Natural killer cell (primary cell): ENCODE measurements around the gene SNAPC2. TPM values are rescaled to one million over a fixed set of nuclear protein-coding genes. Genes with fewer than 3 reads are reported as not detected.

Source experiments
- ATAC-seq, 3 donors: fragments of 150-1000 bp in 2 of 3; fragments of 200-7000 bp in 1 of 3; cut with Tn5 transposase; 1 replicate in 1 of 3; 2 replicates in 2 of 3; pipeline ENCODE4 v1.10.0; 2021; ENCODE audit warnings: mild to moderate bottlenecking in 2 of 3, moderate library complexity in 2 of 3
- DNase-seq, 2 donors: peaks; one replicate each; pipeline versions ENCODE4 v3.0.0 to v3.0.0-alpha.2; 2013 to 2021; ENCODE audit warnings: mixed read lengths in 1 of 2
- H3K27ac ChIP-seq: one replicate; pipeline ENCODE4 v1.5.1; 2013; ENCODE audit warnings: mild to moderate bottlenecking, low read length
- H3K27me3 ChIP-seq: one replicate; pipeline ENCODE4 v1.6.1; 2013; ENCODE audit warnings: low read length; ENCODE audit not compliant: control insufficient read depth, insufficient read depth
- H3K36me3 ChIP-seq: one replicate; pipeline ENCODE4 v1.6.1; 2013; ENCODE audit warnings: low read length; ENCODE audit not compliant: control insufficient read depth, insufficient read depth
- H3K4me1 ChIP-seq: one replicate; pipeline ENCODE4 v1.6.1; 2013; ENCODE audit warnings: low read length; ENCODE audit not compliant: control insufficient read depth, insufficient read depth
- H3K4me3 ChIP-seq: one replicate; pipeline ENCODE4 v1.5.1; 2013; ENCODE audit warnings: low read length
- H3K9me3 ChIP-seq: one replicate; pipeline ENCODE4 v1.6.1; 2013; ENCODE audit warnings: low read length; ENCODE audit not compliant: control insufficient read depth, insufficient read depth
- H3K27ac Mint-ChIP-seq, 2 donors: one replicate each; pipeline ENCODE4 v1.8.0; 2022; ENCODE audit warnings: mild to moderate bottlenecking in 2 of 2, mixed read lengths in 2 of 2, moderate library complexity in 1 of 2
- H3K27me3 Mint-ChIP-seq, 2 donors: one replicate each; pipeline ENCODE4 v1.8.0; 2022; ENCODE audit warnings: low read depth in 2 of 2, mixed read lengths in 2 of 2
- H3K36me3 Mint-ChIP-seq: one replicate; pipeline ENCODE4 v1.8.0; 2022; ENCODE audit warnings: mixed read lengths
- H3K4me1 Mint-ChIP-seq, 2 donors: one replicate each; pipeline ENCODE4 v1.8.0; 2022; ENCODE audit warnings: mixed read lengths in 2 of 2
- H3K4me3 Mint-ChIP-seq: one replicate; pipeline ENCODE4 v1.8.0; 2022; ENCODE audit warnings: mild to moderate bottlenecking, moderate library complexity, mixed read lengths
- H3K9me3 Mint-ChIP-seq, 2 donors: one replicate each; pipeline ENCODE4 v1.8.0; 2022; ENCODE audit warnings: mixed read lengths in 2 of 2
- CTCF ChIP-seq: fragments of 200-600 bp; IDR thresholded peaks from one replicate; pipeline ENCODE4 v1.8.0; 2022; ENCODE audit warnings: antibody characterized with exemption
- WGBS: methylation state at CpG from one replicate; pipeline ENCODE4 v1.1.7; 2013; ENCODE audit warnings: missing lambda C conversion rate; ENCODE audit not compliant: insufficient coverage; 5-methylcytosine and 5-hydroxymethylcytosine counted together
- intact Hi-C: fragments of 100-400 bp; cut with micrococcal nuclease; formaldehyde crosslinking; loops from one replicate; pipeline ENCODE4 v1.14.2; 2022
- total RNA-seq, 4 donors: library from RNA; stranded (reverse); fragments of 120-200 nt in 1 of 4; gene quantifications; one replicate each; pipeline versions ENCODE4 v1.2.3 to v1.2.4, GENCODE V29; 2013 to 2022

SNAPC2 gene
- total RNA-seq, 3 donors from 2014 or later (not counting 1 experiment from before 2014, with no cell fraction given), result 22.1 to 32.4 (median 27.1) TPM

- Histone ChIP-seq H3K27ac (no peak overlapping the region), H3K4me3 (no peak overlapping the region), H3K4me1 (peaks cover 24% of the 10 kb centered on the region), H3K27me3 (no peaks in the 10 kb centered on the region), H3K9me3 (no peaks in the 10 kb centered on the region), H3K36me3 (peaks cover 24% of the 10 kb centered on the region)
- H3K4me3 Mint-ChIP-seq, result peak overlapping the region; percentile 72
- H3K36me3 Mint-ChIP-seq, result no peaks in the 10 kb centered on the region
- H3K27me3 Mint-ChIP-seq, result no peaks in the 10 kb centered on the region
- H3K9me3 Mint-ChIP-seq, result no peaks in the 10 kb centered on the region
- intact Hi-C loops, result no loop called here
- ATAC-seq (no peak), DNase-seq (no peak)
- 94% methylated on average over 32 of the region's 32 CpGs for WGBS
- peak overlapping the region in 1 of 2 donors; percentile 24 for H3K27ac Mint-ChIP-seq
- H3K4me1 Mint-ChIP-seq, result peaks cover 0 to 25% of the 10 kb centered on the region in 2 donors
- TF ChIP-seq CTCF, result no peak
These were observed 6.8 kb downstream of the SNAPC2 start for GRCh38 chr19:7926727-7927604.

GRCh38 chr19:7927605-7928333 lies 7.6 kb downstream of the SNAPC2 start:
- H3K4me1 ChIP-seq, result peaks cover 20% of the 10 kb centered on the region
- no peak overlapping the region for H3K4me3 ChIP-seq
- H3K27ac ChIP-seq, result no peak overlapping the region
- ATAC-seq, result no peak
- H3K9me3 Mint-ChIP-seq, result no peaks in the 10 kb centered on the region
- peaks cover 0 to 25% of the 10 kb centered on the region in 2 donors for H3K4me1 Mint-ChIP-seq
- no peaks in the 10 kb centered on the region for H3K27me3 Mint-ChIP-seq
- H3K4me3 Mint-ChIP-seq, result peak overlapping the region; percentile 9
- intact Hi-C loops, result loop anchor here (2.0 kb wide), 1 partner anchor 15 kb away; the partner anchor contains the start of gene TIMM44
- H3K9me3 ChIP-seq, result no peaks in the 10 kb centered on the region
- H3K36me3 Mint-ChIP-seq, result no peaks in the 10 kb centered on the region
- DNase-seq, result no peak
- H3K36me3 ChIP-seq, result peaks cover 25% of the 10 kb centered on the region
- TF ChIP-seq CTCF, result no peak
- no peaks in the 10 kb centered on the region for H3K27me3 ChIP-seq
- WGBS, result 94% methylated on average over 23 of the region's 23 CpGs
- H3K27ac Mint-ChIP-seq, result peak overlapping the region; percentile 67 to 80

- Mint-ChIP-seq H3K4me1 (peaks cover 0 to 21% of the 10 kb centered on the region in 2 donors), H3K36me3 (no peaks in the 10 kb centered on the region), H3K27ac (peak overlapping the region; percentile 67 to 80), H3K9me3 (no peaks in the 10 kb centered on the region), H3K4me3 (peak overlapping the region; percentile 9), H3K27me3 (no peaks in the 10 kb centered on the region)
- 92% methylated on average over 9 of the region's 9 CpGs for WGBS
- peaks cover 20% of the 10 kb centered on the region for H3K4me1 ChIP-seq
- H3K27ac ChIP-seq, result no peak overlapping the region
- H3K27me3 ChIP-seq, result no peaks in the 10 kb centered on the region
- DNase-seq (no peak), ATAC-seq (no peak)
- peaks cover 27% of the 10 kb centered on the region for H3K36me3 ChIP-seq
- no peaks in the 10 kb centered on the region for H3K9me3 ChIP-seq
- intact Hi-C loops, result loop anchor here (2.0 kb wide), 1 partner anchor 14 kb away; the partner anchor contains the start of gene TIMM44
- H3K4me3 ChIP-seq, result no peak overlapping the region
- no peak for TF ChIP-seq CTCF
These were observed 8.2 kb downstream of the SNAPC2 start for GRCh38 chr19:7928334-7928706.
